GM18511 (cell line): ENCODE measurements around the gene ERGIC1.
"Not testable (repeated sequence)": the region's sequence is repeated elsewhere in the genome, so short reads cannot be mapped to it uniquely, and the experiment has no call there.

Experiments
- ATAC-seq: cut with Tn5 transposase; IDR thresholded peaks from one replicate; pipeline ENCODE4 v1.9.1; 2021; ENCODE audit warnings: mild to moderate bottlenecking, moderate library complexity; ENCODE audit not compliant: unreplicated experiment

The ERGIC1 gene

GRCh38 chr5:172862165-172862801 is 28.2 kb downstream of the ERGIC1 start:
- no peak for ATAC-seq

GRCh38 chr5:172864171-172864570 is 30.1 kb downstream of the ERGIC1 start:
- not testable (repeated sequence) for ATAC-seq

- ATAC-seq, result no peak
Observed at GRCh38 chr5:172864747-172865146, 30.7 kb downstream of the ERGIC1 start.

DNA sequence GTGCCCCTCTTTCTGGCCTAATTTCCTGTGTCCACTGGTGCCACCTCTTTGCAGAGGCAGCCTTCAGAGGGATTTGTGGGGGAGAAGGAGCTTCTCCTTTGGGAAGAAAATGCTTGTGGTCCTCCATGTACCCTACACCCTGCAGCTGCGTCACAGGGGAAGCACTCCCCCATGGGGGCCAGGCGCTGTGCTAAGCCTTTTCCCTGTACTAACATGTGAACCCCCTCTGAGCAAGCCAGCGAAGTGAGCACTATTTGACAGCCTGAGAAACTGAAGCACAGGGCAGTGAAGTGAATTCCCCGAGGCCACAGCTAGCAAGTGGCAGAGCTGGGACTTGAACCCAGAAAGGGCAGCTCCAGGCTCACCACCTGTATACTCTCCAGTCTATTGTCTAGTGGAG is 32.3 kb downstream of the ERGIC1 start:
- ATAC-seq, result no peak

GRCh38 chr5:172866802-172867748 is 33.0 kb downstream of the ERGIC1 start:
- no peak for ATAC-seq

DNA sequence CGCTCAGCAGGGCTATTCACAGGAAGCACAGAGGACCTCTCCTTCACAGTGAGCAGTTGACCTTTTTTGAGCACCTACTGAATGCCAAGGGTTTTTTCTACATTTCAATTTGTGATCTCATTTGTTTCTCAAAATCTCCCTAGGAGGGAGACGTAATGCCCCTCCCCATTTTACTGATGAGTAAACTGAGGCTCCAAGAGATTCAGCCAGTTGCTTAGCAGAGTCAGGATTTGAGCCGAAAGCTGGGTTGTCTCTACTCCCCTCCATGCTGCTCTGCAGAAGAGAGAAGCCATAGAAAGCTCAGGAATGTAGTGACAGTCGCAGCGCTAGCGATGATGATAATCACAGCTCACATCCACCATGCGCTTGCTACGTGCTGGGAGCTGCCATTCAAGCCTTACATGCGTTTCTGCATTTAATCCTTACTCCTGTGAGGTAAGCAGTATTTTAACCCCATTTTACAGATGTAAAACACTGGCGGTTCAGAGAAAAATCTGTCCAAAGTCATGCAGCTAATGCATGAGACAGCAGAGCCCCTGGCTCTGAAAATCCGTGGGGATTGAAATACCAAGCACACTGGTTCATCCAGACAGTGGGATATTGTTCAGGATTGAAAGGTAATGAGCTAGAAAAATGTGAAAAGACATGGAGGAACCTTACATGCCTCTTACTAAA is 33.8 kb downstream of the ERGIC1 start:
- no peak for ATAC-seq

GRCh38 chr5:172868436-172868923 is 34.4 kb downstream of the ERGIC1 start:
- no peak for ATAC-seq

- ATAC-seq, result no peak
Observed at GRCh38 chr5:172868924-172869591, 35.0 kb downstream of the ERGIC1 start.

GRCh38 chr5:172869691-172870090 is 35.6 kb downstream of the ERGIC1 start:
- no peak for ATAC-seq

GRCh38 chr5:172870291-172870714 is 36.3 kb downstream of the ERGIC1 start:
- ATAC-seq, result no peak

GRCh38 chr5:172870715-172871461 is 36.8 kb downstream of the ERGIC1 start:
- ATAC-seq, result no peak

DNA sequence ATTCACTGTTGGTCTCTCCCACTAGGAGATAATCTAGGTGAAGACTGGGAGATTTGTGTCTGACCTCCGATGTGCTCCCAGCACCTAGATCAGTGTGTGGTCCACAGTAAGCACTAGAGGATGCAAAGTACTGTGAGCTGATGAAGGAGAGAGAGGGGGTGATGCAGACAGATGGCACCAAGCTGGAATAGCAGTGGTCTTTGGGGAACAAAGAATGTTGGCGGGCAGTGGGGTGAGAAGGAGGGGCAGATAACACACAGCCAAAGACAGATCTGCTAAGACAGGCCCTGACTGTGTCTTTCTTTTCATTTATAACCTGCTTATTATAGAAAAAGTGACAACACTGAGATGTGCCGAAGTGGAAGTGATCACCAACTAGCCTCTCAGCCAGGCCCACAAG is 37.5 kb downstream of the ERGIC1 start:
- ATAC-seq, result no peak

GRCh38 chr5:172871982-172872381 is 37.9 kb downstream of the ERGIC1 start:
- ATAC-seq, result no peak

DNA sequence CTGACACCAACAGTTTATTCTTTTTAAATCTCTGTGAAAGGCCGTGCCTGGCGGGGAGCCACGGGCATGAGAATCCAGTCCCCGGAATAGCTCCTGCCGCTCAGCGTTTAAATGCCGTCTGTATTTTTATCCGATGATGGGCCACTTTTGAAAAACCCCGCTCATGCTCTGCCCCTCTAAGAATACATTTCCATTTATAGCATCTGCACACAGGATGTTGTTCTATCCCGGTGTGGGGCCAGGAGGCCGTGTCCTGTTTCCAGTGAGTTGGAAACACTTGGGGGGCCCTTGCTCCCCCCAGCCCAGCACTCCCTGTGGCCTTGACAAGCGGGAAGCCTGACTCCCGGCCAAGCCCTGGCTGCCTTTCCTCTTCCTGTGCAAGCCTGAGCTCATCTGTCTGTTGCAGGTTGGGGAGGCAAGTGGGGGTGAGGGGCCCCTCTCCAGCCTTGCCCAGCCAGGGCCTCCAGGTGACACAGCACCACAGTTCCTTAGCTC is 39.0 kb downstream of the ERGIC1 start:
- ATAC-seq, result no peak

GRCh38 chr5:172873513-172873912 is 39.5 kb downstream of the ERGIC1 start:
- no peak for ATAC-seq

DNA sequence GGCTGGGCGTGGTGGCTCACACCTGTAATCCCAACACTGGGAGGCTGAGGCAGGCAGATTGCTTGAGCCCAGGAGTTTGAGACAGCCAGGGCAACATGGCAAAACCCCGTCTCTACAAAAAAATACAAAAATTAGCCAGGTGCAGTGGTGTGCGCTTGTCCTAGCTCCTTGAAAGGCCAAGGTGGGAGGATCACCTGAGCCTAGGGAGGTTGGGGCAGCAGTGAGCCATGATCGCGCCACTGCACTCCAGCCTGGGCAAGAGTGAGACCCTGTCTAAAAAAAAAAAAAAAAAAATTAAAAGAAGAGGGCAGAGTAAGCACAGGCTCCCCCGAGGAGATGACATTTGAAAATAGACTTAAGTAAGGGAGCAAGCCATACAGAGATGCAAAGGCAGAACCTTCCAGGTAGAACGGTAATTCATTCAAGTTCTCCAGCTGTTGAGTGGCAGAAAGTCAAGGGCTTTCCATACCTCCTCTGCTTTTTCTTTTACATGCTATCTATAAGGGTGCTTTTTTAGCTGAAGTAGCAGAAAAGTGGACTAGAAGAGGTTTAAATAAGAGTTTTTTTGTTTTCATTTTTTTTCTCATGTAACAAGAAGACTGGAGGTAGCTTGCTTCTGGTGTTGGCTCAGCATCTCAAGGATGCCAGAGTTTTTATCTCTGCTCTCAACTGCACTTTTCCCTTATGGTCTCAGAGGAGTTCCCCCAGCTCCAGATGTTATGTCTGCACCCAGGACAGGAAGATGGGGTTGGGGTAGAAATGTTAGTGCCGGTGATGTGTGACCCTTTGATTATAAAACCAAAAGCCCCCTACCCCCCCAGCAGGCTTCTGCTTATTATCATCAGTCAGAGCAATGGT is 40.8 kb downstream of the ERGIC1 start:
- no peak for ATAC-seq

DNA sequence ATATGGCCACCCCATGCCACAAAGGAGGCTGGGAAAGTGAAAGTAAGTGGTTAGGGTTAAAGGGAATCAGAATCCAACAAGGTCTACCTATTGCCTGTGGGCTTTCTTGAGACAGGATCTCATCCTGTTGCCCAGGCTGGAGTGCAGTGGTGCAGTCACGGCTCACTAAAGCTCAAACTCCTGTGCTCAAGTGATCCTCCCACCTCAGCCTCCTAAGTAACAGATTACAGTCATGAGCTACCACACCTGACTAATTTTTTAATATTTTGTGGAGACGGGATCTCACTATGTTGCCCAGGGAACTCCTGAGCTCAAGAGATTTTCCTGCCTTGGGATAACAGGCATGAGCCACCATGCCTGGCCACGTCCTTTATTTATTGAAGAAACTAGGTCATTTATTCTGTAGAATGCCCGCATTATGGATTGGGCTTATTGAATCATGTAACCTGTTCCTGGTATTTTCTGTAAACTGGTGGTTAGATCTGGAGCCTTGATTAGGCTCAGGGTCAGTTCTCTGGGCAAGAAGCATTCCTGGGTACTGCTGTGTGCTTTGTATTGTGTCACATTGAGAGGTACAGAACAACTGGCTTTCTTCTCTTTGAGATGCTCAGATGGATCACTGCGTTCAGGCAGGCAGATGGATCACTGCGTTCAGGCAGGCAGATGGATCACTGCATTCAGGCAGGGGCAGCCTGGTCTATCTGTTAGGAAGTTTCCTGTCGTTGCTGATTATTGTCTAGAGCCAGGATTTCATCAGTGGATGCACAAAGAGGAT is 41.6 kb downstream of the ERGIC1 start:
- no peak for ATAC-seq

GRCh38 chr5:172876578-172876977 is 42.5 kb downstream of the ERGIC1 start:
- ATAC-seq, result no peak
